ENCODE measurements around the gene VPS13D. TPM values are rescaled to one million over a fixed set of nuclear protein-coding genes. Genes with fewer than 3 reads are reported as not detected.
A peak's percentile ranks its signal among the peaks of the same experiment; 100 is the strongest.

VPS13D gene
- total RNA-seq, 1 donor = 37.5 TPM

DNA sequence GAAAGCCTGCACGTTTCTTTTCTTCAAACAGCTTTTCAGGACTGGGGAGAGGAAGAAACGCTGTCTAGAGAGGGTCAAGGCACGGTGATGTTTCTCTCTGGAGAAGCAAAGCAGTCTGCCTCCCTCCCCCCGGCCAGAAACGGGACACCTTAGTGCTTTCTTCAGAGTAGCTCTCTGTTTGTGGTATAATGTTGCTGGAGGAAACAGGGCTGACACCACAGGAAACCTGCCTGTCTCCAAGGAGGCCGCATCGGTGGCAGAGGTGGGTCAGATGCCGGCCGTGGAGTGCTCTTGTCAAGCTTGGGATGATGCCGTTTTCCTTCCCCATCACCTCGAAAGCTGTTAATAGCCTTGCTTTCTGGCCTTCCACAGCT, 248.8 kb downstream of the VPS13D start:
- no peak for DNase-seq (ENCODE audit: low read depth)
- TF ChIP-seq, protein P1, sequence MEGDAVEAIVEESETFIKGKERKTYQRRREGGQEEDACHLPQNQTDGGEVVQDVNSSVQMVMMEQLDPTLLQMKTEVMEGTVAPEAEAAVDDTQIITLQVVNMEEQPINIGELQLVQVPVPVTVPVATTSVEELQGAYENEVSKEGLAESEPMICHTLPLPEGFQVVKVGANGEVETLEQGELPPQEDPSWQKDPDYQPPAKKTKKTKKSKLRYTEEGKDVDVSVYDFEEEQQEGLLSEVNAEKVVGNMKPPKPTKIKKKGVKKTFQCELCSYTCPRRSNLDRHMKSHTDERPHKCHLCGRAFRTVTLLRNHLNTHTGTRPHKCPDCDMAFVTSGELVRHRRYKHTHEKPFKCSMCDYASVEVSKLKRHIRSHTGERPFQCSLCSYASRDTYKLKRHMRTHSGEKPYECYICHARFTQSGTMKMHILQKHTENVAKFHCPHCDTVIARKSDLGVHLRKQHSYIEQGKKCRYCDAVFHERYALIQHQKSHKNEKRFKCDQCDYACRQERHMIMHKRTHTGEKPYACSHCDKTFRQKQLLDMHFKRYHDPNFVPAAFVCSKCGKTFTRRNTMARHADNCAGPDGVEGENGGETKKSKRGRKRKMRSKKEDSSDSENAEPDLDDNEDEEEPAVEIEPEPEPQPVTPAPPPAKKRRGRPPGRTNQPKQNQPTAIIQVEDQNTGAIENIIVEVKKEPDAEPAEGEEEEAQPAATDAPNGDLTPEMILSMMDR (IDR thresholded peaks at IDR 0.05; ENCODE audit: insufficient read depth, low read length) = no peak
- H3K4me3 ChIP-seq (ENCODE audit: low read depth, low read length) = peak overlapping the region; percentile 9

DNA sequence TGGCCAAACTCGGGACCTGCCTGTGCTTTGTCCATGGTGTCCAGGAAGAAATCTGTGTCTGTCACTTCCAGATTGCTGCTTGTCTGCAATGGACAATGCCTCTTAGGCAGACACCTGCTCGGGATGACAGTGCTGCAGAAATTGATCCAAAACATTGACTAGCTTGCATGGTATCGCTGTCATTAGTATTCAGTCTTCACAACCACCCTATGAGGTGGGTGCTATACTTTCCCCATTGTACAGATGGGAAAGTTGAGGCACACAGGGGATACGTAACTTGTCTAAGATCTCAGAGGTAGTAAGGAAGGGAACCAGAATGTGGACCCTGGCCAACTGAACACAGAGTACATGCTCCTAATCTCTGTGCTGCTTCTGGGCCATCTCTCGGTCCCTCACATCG, 249.5 kb downstream of the VPS13D start:
- TF ChIP-seq, protein P1 (IDR thresholded peaks at IDR 0.05; ENCODE audit: insufficient read depth, low read length) = no peak
- DNase-seq (ENCODE audit: low read depth) = no peak
- H3K4me3 ChIP-seq (ENCODE audit: low read depth, low read length) = no peak overlapping the region

DNA sequence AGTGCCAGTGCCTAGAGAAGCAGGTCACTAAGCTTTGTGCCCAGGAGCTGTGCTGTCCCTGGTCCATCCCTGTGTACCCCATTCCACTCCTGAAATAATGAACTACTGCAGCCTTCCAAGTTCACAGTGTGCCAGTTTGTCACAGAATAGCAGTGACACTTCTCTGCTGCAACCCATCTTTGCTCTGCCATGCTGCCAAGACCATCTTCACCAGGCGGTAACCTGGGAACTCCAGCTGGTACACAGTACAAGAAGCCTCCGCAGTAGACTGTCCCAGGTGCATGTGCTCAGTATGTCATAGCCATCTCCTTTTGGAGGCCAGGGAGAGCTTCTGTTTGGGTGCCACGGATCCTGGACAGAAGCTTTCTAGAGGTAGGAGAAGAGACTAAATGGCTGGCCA, 250.2 kb downstream of the VPS13D start:
- no peak for DNase-seq (ENCODE audit: low read depth)
- H3K4me3 ChIP-seq (ENCODE audit: low read depth, low read length) = no peak overlapping the region
- TF ChIP-seq, protein P1 (IDR thresholded peaks at IDR 0.05; ENCODE audit: insufficient read depth, low read length) = no peak

DNA sequence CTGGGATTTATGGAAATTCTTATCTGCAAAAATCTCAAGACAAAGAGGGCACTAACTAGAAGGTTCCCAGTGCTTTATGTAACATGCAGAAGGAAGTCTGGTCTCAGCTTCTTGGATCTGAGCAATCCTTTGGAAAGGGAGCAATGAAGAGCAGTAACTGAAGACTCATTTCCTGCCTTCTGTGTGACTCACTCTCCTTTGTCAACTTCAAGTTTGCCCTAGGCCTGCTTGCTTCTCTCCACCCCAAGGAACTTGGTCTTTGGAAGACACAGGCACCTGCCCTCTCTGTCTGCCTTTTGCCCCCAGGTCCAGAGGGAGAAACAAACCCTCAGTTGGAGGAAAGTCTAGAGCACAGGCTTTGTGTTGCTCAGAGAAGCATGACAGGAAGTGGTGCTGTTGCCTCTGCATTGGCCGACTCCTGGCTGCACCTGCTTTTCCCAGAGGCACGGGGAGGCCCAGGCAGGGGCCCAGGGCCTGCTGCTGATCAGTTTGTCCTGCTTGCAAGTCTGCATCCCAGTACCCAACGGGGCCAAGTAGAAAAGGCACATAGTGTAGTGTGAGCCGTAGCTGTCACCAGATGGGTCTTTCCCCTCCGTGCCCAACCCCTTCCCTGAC, 251.0 kb downstream of the VPS13D start:
- peak; percentile 95 for DNase-seq (ENCODE audit: low read depth)
- H3K4me3 ChIP-seq (ENCODE audit: low read depth, low read length) = no peak overlapping the region

DNA sequence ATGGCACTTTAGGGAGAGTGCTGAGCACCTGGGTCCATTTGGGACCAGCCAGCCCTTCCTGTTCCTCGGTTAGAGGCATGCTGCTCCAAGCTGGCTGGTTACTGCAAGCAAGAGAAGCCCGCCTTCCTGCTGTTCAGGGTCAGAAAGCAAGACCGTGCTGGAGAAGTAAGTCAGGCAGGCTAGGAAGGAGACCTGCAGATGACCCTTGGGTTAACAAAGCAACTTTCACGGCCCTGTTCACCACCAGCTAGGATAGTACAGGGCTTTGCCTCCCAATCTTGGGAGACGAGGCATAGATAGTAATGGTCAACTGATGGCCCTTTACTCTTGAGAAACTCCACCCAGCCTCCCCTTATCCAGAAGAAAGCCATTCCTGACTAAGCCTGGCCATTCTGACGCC, 252.1 kb downstream of the VPS13D start:
- no peak overlapping the region for H3K4me3 ChIP-seq (ENCODE audit: low read depth, low read length)
- no peak for DNase-seq (ENCODE audit: low read depth)
- TF ChIP-seq, protein P1 (IDR thresholded peaks at IDR 0.05; ENCODE audit: insufficient read depth, low read length) = no peak

More for the DNA sequence above, 251.0 kb downstream of the VPS13D start:
- TF ChIP-seq, protein P1 (IDR thresholded peaks at IDR 0.05; ENCODE audit: insufficient read depth, low read length) = no peak

DNA sequence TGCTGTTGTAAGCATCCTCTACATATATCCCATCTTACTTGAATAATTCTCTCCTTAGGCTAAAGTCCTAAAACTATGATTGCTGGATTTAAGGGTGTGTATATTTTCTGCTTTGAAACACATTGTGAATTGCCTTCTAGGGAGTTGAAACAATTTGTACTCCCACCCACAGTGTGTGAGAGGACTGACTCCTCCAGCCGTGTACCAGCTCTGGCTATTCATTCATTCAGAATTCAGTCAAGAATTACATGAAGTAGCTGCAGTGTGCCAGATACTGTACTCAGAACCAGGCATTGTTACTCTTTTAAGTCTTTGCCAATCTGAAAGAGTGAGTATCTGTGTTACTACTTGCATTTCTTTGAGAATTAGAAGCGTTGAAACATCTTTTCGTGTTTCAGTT, 253.2 kb downstream of the VPS13D start:
- no peak overlapping the region for H3K4me3 ChIP-seq (ENCODE audit: low read depth, low read length)
- peak; percentile 45 for DNase-seq (ENCODE audit: low read depth)
- TF ChIP-seq, protein P1 (IDR thresholded peaks at IDR 0.05; ENCODE audit: insufficient read depth, low read length) = no peak
